Effector CD8-positive, alpha-beta T cell (primary cell): Measurements from ENCODE around the gene NYAP2.

Experiments
- DNase-seq: peaks from one replicate; lab custom pipeline; 2025; lab: John Stamatoyannopoulos, UW

NYAP2 gene

DNA sequence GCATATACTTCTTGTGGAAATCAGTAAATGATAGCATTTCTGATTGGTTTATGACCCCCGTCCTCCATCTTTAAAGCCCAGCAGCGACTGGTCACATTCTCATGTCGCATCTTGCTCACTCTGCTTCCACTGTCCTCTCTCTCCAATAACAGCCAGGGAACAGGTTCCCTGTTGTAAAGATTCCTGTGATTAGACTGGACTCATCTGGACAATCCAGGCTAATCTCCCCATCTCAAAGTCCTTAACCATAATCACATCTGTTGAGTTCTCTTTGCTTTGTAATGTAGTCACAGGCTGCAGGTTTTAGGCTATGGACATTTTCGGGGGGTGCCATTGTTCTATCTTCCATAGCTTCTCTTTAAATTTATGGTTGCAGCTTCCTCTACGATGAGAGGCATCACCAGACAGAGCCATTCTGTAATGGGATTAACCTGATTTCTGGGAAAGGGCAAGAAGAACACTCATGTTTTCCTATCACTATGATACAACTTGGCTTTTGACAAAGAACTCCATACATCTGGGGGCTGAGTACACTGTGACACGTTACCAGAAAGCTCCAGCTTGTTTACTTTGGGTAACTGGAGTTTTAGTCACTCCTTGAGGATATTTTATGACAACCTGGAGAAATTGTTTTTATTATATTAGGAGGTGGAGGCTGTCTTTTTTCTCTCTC, 159.0 kb downstream of the NYAP2 start:
- no peak for DNase-seq

DNA sequence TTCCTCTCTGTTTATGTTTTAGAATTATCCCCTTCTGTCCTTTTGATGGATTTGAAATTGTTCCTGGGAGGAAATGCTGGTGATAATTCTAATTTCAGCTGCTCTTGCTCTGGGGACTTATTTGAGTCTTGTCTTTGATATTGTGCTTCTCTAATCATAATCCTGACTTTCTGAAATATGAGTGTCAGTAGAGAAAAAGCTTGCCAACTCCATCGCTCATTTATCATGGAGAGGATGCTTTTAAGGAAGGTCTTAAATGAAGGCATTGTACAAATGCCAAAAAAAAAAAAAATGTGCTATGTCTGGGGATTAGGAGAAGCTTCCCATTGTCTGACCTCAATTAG, 159.5 kb downstream of the NYAP2 start:
- no peak for DNase-seq

DNA sequence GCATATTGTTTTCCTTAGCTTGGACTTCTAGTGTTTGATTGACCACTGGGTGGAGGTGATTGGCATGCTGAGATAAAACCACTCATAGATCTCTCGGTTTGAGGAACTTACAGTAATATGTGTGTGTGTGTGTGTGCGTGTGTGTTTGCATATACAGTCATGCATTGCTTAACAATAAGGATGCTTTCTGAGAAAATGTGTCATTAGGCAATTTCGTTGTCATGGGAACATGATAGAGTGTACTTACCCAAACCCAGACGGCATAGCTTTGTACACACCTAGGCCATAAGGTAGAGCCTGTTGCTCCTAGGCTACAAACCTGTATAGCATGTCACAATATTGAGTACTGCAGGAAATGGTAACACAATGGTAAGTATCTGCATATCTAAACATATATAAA, 167.3 kb downstream of the NYAP2 start:
- DNase-seq, result no peak

DNA sequence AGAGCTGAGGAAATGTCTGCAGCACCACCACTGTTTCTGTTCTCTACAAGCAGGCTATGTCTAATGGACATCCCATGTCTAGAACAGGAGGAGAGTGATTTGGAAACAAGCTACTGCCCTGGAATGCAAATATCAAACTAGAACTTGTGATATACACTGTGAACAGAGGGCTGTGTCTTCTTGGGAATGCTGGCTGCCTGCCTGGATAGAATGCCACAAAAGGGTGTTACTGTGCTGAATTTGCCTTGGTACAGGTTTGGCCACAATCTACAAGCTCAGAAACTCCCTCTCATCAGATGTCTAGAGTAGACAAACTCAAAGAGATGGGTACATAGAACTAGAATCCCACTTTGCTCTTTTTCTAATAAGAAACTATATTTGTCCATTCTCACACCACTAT, 170.5 kb downstream of the NYAP2 start:
- DNase-seq, result no peak

DNA sequence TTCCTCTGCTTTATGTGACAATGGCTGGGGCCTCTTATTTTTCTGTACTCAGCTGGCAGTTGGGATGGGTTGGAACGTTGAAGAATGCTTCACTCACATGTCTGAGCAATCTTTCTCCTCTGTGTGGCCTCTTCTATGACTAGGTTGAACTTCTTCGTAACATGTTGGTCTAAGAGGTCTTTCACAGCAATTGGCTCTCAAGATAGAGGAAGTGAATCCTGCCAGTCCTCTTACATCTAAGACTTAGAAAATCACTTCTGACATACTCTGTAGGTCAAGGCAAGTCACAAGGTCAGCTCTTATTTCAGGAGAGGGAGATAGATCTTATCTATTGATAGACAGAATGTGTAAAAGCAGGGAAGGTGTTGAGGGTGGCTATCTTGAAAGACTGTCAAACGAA, 174.1 kb downstream of the NYAP2 start:
- no peak for DNase-seq

DNA sequence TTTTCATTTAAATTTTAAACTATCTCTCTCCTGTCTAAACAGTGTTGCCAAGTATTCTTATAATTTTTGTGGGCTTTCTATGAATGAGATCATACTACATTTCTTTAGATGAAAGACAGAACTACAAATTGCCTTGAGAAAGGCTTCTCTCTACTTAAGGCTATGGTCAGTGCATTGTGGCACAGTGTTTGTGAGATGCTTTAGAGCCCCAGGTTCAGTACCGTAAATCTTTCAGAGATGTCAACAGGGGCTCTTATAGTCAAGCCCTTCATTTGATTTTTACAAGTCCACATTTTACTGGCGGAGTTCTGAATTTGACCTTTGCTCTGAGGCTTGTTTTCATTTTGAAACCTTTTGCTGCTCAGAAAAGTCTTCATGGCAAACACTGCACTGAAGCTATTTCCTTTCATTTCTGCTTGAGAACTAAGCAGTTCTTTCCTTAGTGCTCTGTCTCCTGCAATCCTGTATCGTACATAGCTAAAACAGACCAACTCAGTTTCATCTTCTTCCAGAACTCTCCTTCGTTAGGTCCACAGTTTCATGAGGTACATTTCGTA, 175.2 kb downstream of the NYAP2 start:
- no peak for DNase-seq

DNA sequence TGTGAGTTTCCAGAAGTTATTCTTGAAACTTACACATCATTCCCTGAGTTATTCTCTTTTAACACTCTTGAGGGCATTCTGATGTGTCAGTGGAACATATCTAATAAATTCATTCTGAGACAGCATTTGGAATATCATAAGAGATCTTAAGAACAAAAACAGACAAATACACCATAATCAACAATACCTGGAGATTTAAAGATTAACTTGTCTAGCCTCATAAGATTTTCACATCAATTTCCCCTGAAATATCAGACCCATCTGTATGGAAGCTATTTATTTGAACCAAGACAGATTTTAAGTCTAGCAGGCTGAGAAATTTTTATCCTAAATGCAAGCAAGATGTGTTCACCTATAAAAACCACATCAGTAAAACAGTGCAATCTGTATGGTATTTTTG, 181.6 kb downstream of the NYAP2 start:
- no peak for DNase-seq

DNA sequence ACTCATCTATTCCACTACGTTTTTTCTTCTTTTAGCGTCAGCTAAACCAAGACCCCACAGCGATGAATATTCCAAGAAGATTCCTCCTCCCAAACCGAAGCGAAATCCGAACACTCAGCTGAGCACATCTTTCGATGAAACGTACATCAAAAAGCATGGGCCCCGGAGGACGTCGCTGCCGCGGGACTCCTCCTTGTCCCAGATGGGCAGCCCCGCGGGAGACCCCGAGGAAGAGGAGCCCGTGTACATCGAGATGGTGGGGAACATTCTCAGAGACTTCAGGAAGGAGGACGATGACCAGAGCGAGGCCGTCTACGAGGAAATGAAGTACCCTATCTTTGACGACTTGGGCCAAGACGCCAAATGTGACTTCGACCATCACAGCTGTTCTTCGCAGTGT, 182.4 kb downstream of the NYAP2 start:
- no peak for DNase-seq

DNA sequence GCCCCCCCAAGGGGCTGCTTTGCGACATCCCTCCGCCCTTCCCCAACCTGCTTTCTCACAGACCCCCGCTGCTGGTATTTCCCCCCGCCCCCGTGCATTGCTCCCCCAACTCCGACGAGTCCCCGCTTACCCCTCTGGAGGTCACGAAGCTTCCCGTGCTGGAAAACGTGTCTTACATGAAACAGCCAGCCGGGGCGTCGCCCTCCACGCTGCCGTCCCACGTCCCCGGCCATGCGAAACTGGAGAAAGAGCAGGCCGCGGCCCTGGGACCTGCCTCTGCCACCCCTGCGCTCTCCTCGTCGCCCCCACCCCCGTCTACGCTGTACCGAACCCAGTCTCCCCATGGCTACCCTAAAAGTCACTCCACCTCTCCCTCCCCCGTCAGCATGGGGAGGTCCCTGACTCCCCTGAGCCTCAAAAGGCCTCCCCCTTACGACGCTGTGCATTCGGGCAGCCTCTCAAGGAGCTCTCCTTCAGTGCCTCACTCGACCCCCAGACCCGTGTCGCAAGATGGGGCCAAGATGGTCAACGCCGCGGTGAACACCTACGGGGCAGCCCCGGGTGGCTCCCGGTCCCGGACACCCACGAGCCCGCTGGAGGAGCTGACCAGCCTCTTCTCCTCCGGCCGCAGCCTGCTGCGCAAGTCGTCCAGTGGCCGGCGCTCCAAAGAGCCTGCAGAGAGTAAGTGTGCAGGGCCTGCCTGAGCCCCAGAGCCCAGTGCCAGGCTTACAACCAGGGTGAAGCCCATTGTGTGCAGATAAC, 183.0 kb downstream of the NYAP2 start:
- no peak for DNase-seq

DNA sequence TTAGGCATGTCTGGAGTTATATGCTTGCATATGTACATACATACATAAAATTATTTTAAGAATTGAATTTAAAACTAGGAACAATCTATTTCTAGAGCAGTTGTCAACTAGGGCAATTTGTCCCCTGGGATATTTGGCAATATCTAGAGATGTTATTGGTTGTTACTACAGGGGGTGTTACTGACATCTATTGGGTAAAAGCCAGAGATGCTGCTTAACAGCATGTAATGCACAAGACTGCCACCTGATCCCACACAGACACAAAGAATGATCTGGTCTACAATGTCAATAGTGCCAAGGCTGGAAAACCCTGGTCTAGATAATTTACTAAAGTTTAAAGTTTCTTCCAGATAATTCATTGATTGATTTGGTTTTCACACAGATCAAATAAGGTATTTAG, 185.3 kb downstream of the NYAP2 start:
- no peak for DNase-seq

DNA sequence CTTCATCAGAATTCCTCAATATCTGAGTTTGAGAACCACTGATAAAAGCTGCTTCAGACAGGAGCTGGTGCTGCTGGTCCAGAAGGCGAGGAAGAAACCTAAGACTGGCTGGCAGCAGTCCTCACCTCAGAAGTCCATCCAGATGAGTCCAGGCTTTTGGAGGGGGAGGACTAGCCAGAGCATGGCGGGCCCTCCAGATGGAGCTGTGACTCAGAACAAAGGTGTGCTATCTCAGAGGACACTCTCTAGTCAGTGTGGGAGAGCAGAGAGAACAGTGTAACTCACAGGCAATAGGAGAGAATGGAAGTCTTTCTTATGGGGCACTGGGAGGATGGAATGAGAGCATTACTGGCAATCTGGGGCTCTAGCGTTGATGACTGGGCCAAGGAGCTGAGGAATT, 191.4 kb downstream of the NYAP2 start:
- DNase-seq, result no peak

DNA sequence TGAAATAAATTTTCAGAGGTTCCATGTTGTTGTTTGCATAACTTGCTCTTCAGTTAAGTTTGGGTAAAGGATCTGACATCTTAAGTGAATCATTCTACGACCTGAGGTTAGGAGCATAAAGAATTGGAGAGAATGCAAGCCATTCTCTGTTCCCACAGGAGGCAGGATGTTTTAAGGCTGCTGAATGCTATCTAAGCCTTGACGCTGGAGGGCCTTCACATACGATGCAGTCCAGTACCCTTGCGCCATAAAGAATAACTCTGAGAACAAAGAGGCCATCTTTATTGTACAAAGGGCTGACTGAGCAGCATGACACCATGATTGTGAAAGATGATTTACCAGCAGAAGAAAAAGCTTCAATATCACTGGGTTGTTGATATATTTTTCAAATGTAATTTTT, 198.4 kb downstream of the NYAP2 start:
- no peak for DNase-seq

DNA sequence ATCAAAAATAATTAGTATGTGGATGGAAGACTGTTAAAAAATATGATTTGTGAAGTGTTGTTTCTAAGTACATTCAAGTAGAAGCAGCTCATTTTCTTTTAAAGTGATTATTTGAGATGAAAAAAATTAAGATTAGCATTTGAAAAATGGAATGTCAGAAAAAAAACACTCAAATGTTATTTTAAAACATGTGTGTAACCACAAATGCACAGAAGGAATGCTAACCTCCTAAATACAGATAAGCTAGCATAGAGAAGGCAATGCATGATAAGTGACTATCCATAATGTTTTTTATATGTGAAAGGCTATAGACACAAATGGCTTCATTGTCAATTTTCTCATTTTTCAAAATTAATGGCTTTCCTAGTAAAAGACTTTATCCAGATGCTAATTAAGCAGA, 198.9 kb downstream of the NYAP2 start:
- no peak for DNase-seq

DNA sequence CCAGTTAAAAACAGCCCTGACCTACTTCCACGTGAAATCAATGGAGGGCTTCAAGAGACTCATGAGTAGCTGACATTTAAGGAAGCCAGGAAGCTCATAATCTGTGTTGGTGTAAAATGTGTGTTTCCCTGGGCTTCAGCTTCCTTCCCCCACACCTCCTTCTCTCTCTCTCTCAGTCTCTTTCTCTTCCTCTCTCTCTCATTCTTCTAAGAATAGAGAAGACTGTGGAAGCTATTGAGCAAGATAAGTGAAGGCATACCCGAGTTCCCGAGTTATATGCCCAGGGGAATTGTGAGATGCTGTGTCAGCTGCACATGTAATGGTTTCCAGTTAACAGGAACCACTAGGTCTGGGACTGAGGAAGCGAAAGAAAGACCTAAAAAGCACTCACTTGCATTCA, 199.4 kb downstream of the NYAP2 start:
- no peak for DNase-seq

DNA sequence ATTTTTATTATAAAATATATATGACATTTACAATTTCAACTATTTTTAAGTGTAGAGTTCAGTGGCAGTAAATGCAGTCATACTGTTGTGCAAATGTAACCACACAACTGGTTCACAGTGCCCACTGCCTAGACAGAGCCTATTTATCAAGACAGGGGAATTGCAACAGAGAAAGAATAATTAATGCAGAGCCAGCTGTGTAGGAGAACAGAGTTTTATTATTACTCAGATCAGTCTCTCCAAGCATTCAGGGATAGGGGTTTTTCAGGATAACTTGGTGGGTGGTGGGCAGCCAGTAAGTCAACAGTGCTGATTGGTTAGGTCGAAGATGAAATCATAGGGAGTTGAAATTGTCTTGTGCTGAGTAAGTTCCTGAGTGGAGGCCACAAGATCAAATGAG, 200.3 kb downstream of the NYAP2 start:
- DNase-seq, result no peak

DNA sequence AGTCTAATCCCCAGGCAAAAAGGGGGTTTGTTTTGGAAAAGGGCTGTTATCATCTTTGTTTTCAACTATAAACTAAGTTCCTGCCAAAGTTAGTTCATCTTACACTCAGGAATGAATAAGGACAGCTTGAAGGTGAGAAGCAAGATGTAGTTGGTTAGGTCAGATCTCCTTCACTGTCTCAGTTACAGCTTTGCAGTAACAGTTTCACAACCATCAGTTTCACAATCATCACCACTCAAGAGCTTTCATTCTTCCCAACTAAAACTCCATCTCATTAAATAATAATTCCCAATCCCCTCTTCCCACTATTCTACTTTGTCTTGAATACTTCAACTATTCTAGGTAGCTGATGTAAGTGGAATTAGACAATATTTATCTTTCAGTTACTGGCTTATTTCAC, 200.9 kb downstream of the NYAP2 start:
- DNase-seq, result no peak

DNA sequence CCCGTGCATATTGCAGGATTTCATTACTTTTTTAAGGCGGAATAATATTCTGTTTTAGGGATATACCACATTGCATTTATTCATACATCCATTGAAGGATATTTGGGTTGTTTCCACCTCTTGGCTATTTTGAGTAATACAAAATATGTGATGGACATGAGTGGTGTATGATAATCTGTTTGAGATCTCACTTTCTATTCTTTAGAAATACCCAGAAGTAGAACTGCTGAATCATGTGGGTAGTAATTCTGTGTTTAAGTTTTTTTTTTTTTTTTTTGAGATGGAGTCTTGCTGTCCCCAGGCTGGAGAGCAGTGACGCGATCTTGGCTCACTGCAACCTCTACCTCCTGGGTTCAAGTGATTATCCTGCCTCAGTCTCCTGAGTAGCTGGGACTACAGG, 201.4 kb downstream of the NYAP2 start:
- no peak for DNase-seq

DNA sequence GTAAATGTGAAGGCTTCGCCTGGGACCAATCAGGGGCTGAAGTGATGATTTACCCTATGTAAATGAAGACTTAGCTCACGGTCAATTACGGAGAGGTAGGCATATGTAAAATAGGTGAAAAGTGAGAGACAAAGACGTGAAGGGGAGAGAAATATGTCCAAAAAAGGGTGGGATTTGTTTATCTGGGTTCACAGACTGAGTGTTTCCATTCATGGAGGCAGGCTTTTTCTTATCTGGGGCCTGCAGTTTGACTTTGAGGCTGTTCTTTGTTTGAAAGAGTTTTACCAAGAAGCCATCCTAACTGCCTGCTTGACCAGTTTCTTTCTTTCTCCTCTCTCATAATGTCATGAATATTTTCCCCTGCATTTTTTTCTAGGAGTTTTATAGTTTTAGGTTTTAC, 202.7 kb downstream of the NYAP2 start:
- DNase-seq, result no peak

DNA sequence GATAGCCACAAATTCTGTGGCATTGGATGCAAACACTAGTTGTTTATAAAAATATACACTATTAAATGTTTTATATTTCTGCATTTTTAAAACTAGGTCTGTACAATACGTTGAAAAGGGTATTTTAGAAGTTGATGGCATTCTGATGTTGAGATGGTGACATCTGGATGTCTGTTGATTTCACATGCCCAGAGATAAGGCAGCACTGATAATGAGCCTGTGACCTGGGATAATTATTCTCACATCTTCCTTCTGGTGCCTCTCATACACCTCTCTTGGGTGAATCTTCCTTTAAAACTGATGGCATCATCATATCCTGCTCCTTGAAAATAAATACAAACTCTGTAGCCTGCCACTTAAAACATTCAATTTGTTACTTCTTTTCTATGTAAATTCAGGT, 208.6 kb downstream of the NYAP2 start:
- DNase-seq, result no peak

DNA sequence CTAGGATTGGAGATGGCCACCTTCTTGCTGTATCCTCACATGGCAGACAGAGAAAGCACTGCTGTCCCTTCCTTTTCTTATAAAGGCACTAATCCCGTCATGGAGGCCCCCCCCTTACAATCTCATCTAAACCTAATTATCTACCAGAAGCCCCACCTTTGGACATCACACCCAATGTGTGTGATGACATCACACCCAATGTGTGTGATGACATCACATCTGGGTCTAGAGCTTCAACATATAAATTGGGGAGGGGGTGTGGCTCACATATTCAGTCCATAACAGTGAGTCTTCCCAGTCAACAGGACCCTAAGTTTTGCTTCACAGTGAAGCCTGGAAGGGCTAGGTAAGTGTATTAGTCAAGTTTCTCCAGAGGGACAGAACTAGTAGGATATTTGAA, 213.1 kb downstream of the NYAP2 start:
- DNase-seq, result no peak

DNA sequence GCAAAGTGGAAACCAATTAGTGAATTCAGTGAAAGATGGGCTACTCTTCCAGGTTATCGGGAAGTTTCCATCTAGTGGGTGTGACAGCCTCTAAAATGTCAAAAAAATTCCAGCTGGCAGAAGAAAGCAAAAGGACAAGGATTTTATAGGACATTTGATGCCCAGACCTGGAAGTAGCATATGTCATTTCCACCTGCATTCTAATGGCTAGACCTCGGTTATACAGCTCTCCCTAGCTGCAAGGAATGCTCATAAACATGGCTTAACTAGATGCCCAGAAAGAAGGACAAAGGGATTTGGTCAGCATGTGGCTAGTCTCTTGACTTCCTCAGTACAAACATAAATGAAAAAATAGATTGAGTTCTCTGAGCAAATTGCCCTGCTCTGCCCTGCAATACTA, 215.4 kb downstream of the NYAP2 start:
- DNase-seq, result no peak

DNA sequence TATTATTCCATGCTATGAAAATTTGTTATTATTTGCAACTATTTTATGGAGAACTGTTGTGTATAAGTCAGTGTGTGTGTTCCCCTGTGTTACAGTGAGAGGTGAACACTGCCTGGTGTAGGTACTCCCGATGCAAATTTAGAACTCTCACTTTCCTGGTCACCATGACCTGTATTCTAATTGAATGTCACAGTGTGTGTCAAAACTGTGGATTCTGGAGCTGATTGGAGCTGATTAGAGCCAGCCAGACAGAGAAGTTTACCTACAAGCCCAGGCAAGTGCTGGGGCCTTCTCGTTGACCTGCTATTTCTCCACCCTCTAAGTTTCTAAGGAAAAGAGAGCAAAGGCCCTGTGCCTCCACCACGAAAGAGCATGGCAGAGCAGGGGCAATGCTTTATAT, 216.0 kb downstream of the NYAP2 start:
- DNase-seq, result no peak

DNA sequence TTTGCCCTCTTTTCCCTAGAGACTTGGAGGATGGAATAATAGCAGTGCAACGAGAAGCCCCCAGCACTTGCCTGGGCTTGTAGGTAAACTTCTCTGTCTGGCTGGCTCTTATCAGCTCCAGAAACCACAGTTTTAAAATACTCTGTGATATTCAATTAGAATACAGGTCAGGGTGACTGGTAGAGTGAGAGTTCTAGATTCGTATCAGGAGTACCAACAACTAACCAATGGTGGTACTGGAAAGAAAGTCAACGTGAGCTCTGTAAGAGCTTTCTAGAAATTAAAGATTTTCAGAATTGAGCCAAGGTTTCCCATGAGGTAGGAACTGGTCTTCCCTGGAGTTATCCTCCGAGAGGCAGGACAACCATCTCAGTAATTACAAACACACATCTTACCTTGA, 216.9 kb downstream of the NYAP2 start:
- DNase-seq, result no peak

DNA sequence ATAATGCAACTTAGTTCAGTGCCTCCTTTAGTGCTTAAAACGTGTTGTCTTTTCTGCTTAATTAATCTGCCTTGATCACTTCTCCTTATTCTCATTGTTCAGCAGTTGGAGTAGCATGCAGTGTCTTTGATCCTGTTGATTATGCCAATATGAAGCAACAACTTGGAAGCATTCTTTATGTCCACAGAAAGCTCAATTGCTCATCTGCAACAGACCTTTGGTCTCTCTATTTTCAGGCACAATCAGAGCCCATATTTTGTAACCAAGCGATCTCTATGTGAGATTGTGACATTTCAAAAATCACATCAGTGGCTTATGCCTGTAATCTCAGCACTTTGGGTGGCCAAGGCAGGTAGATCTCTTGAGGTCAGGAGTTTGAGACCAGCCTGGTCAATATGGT, 217.3 kb downstream of the NYAP2 start:
- no peak for DNase-seq
